ENCODE measurements around the gene KCNJ5.

Gene KCNJ5

GRCh38 chr11:128895526-128895925 is 4.4 kb downstream of the KCNJ5 start:
- no peak for DNase-seq (ENCODE audit: low read depth)

GRCh38 chr11:128896356-128896755 is 5.2 kb downstream of the KCNJ5 start:
- no peak for DNase-seq (ENCODE audit: low read depth)

DNA sequence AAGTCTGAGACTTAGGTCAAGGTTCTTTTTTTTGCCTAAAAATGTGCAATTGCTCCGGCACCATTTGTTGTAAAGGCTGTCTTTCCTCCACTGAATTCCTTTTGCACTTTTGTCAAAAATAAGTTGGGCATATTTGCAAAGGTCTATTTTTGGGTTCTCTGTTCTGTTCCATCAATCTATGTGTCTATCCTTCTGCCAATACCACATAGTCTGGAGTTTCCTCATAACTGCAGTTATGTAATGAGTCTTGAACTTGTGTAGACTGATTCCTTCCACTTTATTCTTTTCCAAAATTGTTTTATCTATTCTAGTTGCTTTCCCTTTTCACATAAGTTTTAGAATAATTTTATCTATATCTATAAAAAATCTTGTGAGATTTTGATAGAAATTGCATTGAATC is 6.7 kb downstream of the KCNJ5 start:
- no peak for DNase-seq (ENCODE audit: low read depth)

GRCh38 chr11:128898580-128899344 is 7.6 kb downstream of the KCNJ5 start:
- no peak for DNase-seq (ENCODE audit: low read depth)

DNA sequence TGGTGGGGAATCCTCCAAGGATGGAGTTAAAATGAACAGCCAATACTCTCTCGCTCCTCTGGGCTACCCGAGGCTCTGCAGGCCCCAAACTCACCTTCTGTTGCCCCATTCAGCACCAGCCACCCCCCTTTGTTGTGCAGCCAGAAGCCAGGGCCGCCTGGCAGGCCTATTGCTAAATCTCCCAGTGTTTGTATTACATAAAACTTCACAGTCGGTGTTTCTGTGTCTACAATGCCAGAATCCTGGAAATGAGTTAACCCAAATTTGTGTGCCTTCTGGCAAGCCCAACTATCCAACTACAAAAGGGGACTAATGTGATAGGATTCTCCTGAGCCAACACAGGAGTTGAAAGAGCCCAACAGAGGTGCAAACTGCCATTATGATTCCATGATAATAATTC is 9.3 kb downstream of the KCNJ5 start:
- DNase-seq (ENCODE audit: low read depth), result no peak

- DNase-seq (ENCODE audit: low read depth), result no peak
These were observed 10.7 kb downstream of the KCNJ5 start for GRCh38 chr11:128901653-128902514.

DNA sequence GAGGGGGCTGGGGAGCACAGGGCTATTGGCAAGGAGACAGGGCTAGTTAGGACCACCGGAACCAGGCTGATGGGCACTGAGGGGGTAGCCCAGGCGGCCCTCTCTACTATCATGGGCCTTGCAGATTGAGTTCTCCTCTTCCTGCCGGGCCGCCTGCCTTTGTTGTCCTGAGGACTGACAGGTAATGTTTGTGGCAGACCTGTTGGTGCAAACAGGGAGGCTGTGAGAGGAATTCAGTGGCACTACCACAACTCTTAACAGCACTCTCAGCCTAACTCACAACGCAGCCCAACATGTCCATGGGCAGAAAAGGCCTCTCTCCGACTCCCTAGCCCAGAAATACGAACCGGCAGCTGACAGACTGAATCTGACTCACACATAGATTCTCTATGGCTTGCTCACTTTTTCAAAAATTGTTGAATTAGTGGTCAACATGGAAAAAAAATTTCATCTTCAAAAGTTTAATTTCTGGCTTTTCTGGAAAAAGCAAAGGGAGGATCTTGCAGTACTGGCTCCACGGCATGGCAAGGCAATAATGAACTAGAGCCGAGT is 11.4 kb downstream of the KCNJ5 start:
- DNase-seq (ENCODE audit: low read depth), result no peak

- DNase-seq (ENCODE audit: low read depth), result no peak
These were observed 12.3 kb downstream of the KCNJ5 start for GRCh38 chr11:128903248-128904061.

GRCh38 chr11:128904303-128904655 is 13.1 kb downstream of the KCNJ5 start:
- no peak for DNase-seq (ENCODE audit: low read depth)

DNA sequence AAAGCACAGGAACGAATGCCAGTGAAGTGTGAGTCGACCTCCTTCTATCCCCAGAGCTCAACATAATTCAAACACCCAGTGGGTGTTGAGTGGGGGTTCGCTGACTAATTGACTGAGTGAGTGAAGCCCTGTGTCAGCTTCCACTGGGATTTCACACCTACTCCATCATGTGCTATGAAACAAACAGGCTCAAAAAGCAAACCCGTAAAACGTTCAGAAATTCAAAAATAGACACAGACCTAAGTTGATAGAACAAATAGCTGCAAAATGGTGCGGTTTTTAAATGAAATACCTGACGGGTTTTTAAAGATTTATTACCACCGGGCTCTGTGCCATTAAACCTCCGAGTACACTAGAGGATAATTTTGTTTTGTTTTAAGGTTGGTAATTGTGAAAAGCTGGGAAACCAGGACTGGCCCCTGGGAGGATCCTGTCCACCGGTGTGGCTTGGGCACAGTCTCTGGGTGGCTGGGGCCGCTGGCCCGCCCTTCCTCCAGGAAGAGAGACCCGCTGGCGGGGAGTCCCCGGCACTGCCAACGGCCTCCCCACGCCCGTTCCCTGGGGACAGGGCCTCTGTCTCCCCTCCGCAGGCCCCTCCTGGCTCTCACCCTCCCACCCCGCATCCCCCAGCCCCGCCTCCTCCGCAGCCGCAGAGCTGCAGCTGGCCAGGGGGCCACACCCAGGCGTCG is 13.6 kb downstream of the KCNJ5 start:
- DNase-seq (ENCODE audit: low read depth), result no peak

DNA sequence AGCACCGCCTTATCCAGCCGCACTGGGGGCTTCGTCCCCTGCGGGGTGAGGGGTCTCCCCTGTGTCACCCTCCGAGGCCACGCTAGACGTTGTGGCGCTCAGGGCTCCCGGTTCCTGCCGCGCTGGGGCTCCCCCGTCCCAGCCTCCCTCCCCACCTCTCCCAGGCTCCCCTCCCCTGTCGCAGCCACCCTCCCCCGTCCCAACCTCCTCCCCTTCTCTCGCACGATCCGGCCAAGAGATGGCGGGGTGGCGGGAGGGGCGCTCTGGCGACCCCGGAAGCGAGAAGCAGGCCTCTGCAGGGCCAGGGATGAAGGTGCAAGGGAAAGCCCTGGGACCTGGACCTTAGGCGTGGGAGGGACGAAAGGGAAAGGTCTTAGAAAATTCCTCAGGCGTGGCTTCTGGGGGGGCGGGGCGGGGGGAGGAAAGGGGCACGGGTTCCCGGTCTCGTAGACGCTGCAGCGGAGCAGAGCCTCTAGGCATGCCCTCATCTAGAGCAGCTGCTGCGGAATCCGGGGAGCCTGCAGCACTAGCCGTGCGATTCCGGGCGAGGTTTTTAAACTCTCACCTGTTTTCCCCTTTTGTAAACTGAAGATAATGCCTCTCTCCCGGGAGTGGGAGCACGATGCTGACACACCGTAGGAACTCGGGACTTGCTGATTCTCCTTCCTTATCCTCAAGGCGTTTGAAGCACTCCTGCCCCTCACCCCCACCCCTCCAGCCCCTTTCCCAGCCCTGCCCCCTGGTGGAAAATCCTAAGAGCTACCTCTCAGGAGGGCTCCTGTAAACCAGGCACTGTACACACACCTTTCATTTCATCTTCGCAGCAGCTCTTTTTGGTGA is 14.4 kb downstream of the KCNJ5 start:
- DNase-seq (ENCODE audit: low read depth), result no peak

DNA sequence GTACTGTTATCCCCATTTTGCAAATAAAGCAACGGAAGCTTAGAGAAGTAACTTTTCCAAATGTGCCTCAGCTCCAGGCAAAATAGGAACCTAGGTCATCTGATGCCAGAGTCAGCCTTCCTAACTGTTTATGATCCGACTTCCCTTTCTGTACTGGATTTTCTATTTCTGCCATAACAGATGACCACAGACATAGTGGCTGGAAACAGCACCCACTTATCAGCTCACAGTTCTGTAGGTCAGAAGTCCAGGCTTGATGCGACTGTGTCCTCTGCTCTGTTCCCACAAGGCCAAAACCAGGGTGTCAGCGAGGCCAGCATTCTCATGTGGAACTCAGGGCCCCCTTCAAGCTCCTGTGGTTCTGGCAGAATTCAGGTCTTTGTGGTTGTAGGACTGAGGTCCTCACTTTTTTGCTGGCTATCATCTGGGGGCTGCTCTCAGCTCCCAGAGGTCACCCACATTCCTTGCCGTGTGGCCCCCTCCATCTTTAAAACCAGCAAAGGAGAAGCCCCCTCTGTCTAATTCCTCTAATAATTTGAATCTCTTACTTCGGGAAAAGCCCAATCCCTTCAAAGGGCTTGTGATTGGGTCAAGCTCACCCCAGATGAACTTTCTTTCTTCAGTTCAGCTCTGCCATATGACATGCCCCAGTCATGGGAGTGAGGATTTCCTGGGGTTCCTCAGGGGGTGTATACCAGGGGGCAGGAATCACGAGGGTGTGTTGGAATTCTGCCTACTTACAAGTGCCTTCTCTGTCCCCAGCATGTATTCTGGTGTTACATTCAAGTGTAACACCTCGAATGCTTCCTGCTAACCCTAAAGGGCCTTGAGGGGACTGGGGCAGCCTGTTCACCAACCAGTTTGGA is 15.3 kb downstream of the KCNJ5 start:
- DNase-seq (ENCODE audit: low read depth), result no peak

GRCh38 chr11:128907585-128907984 is 16.4 kb downstream of the KCNJ5 start:
- DNase-seq (ENCODE audit: low read depth), result no peak

GRCh38 chr11:128908391-128909246 is 17.5 kb downstream of the KCNJ5 start:
- no peak for DNase-seq (ENCODE audit: low read depth)

- no peak for DNase-seq (ENCODE audit: low read depth)
These were observed 18.4 kb downstream of the KCNJ5 start for GRCh38 chr11:128909438-128910125.

DNA sequence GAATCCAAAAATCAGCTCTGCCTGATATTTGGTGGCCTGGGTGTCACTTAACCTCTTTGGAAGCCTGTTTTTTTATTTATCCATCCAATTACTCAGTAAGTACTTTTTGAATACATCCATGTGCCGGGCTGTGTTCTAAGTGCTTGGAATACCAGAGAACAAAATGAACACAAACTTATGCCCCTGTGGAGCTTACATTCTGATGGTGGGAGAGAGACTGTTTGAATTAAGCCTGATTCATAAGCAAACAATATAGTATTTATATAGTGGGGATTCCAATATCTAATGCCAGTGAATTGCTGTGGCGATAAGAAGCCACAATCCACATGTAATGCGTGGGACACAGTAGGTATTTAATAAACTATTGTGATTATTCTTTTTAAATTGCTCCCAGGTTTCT is 19.4 kb downstream of the KCNJ5 start:
- DNase-seq (ENCODE audit: low read depth), result no peak

GRCh38 chr11:128911239-128911638 is 20.1 kb downstream of the KCNJ5 start:
- no peak for DNase-seq (ENCODE audit: low read depth)

- no peak for DNase-seq (ENCODE audit: low read depth)
These were observed 20.5 kb downstream of the KCNJ5 start for GRCh38 chr11:128911701-128912100.
